Pancreas (tissue), 10 donors: ENCODE results near the gene SHISA2. TPM values are rescaled to one million over a fixed set of nuclear protein-coding genes. Genes with fewer than 3 reads are reported as not detected.

ENCODE experiments used
- ATAC-seq, 4 donors: fragments of 200-7000 bp; cut with Tn5 transposase; one replicate each; pipeline versions ENCODE4 v1.8.0 to v1.9.1; 2020; ENCODE audit warnings: mild to moderate bottlenecking in 4 of 4, moderate library complexity in 4 of 4
- DNase-seq, 6 donors: peaks; one replicate each; pipeline ENCODE4 v3.0.0-alpha.2; 2020
- FAIRE-seq: peaks from 2 replicates; lab custom pipeline; 2012; peaks lifted over from hg19 to GRCh38; lab: Jason Lieb, UNC
- H3K27ac ChIP-seq, 4 donors: fragments of 200-600 bp; sonication (generic); 1 replicate in 3 of 4; 2 replicates in 1 of 4; pipeline versions ENCODE4 v1.5.0 to v1.8.0; 2020
- H3K27me3 ChIP-seq, 4 donors: fragments of 200-600 bp; one replicate each; pipeline ENCODE4 v1.8.0; 2021
- H3K36me3 ChIP-seq, 3 donors: fragments of 200-600 bp; sonication (generic) in 1 of 3; one replicate each; pipeline versions ENCODE4 v1.5.0 to v1.8.0; 2020 to 2021
- H3K4me1 ChIP-seq, 3 donors: fragments of 200-600 bp; one replicate each; pipeline ENCODE4 v1.8.0; 2021
- H3K4me3 ChIP-seq, 4 donors: fragments of 200-600 bp; sonication (generic) in 2 of 4; one replicate each; pipeline versions ENCODE4 v1.5.0 to v1.8.0; 2020 to 2021
- H3K9me3 ChIP-seq, 4 donors: fragments of 200-600 bp; one replicate each; pipeline ENCODE4 v1.8.0; 2021
- CTCF ChIP-seq, 4 donors: fragments of 200-600 bp; sonication (generic) in 3 of 4; IDR thresholded peaks; one replicate each; pipeline versions ENCODE4 v1.5.0 to v1.8.0; 2021; ENCODE audit warnings: antibody characterized with exemption in 4 of 4
- WGBS, 2 donors: extraction: QIAGEN DNeasy Blood & Tissue Kit; methylation state at CpG; one replicate each; pipeline ENCODE4 v1.1.7; 2013; 5-methylcytosine and 5-hydroxymethylcytosine counted together
- intact Hi-C, 3 donors: fragments of 100-400 bp; cut with DNase I; formaldehyde crosslinking; loops; one replicate each; pipeline versions ENCODE4 v1.11.1 to v1.14.2; 2022
- polyA plus RNA-seq, 2 donors: library from polyadenylated mRNA; stranded (reverse); fragments of 200-250 nt; gene quantifications; one replicate each; pipeline ENCODE4 v1.2.3, GENCODE V29; 2013
- total RNA-seq, 6 donors: library from RNA; stranded (reverse); fragmentation: NEBNext Ultra II Directional in 4 of 6; extraction: Animal tissue kit (Norgen Biotek cat#: 25700) in 4 of 6; gene quantifications; one replicate each; pipeline versions ENCODE4 v1.2.1 to v1.2.4, GENCODE V29; 2021 to 2023
- donor health status: healthy with polysubstance abuse.
- donor health status: DM: no; HTN: no; CAD: no; lungs with moderate emphysema.
- donor health status: DM: no; HTN: no; CAD: no.
- donor health status: control.
- donor health status: control.
- donor health status: Bipolar disorder and iron deficiency.
- donor health status: DM: yes; HTN: yes; CAD: no.
- donor health status: DM: no; HTN: no; CAD: no.
- donor health status: DM: no; HTN: no; CAD: no.
- donor health status: DM: yes; HTN: yes; CAD: no.

SHISA2 gene
- total and polyA plus RNA-seq, 8 donors = 0.23 to 0.98 (median 0.42) TPM

GRCh38 chr13:26017196-26017921 is 34.5 kb downstream of the SHISA2 start:
- Histone ChIP-seq H3K36me3 (no peaks in the 10 kb centered on the region), H3K27me3 (no peaks in the 10 kb centered on the region), H3K27ac (peak overlapping the region in 1 of 4 donors; percentile 23), H3K9me3 (no peaks in the 10 kb centered on the region), H3K4me1 (peaks cover 0 to 9% (median 1%) of the 10 kb centered on the region in 3 donors), H3K4me3 (no peak overlapping the region)
- FAIRE-seq (no peak), ATAC-seq (peak in 3 of 4 donors; percentile 24 to 51 (median 31)), DNase-seq (no peak)
- intact Hi-C loops = no loop called here
- 46 to 47% methylated on average over 9 of the region's 9 CpGs for WGBS, 2 donors
- TF ChIP-seq CTCF (IDR thresholded peaks at IDR 0.05) = no peak

GRCh38 chr13:26016189-26016588 is 35.6 kb downstream of the SHISA2 start:
- Histone ChIP-seq H3K9me3 (no peaks in the 10 kb centered on the region), H3K4me3 (no peak overlapping the region), H3K27me3 (no peaks in the 10 kb centered on the region), H3K27ac (no peak overlapping the region), H3K36me3 (no peaks in the 10 kb centered on the region), H3K4me1 (no peaks in the 10 kb centered on the region)
- WGBS, 2 donors = 80 to 89% methylated on average over 6 of the region's 6 CpGs
- no peak for TF ChIP-seq CTCF (IDR thresholded peaks at IDR 0.05)
- FAIRE-seq = no peak
- no peak for DNase-seq
- intact Hi-C loops = no loop called here
- no peak for ATAC-seq

GRCh38 chr13:26015271-26016125 is 36.3 kb downstream of the SHISA2 start:
- intact Hi-C loops = no loop called here
- Histone ChIP-seq H3K27me3 (no peaks in the 10 kb centered on the region), H3K36me3 (no peaks in the 10 kb centered on the region), H3K4me3 (no peak overlapping the region), H3K4me1 (no peaks in the 10 kb centered on the region), H3K27ac (no peak overlapping the region), H3K9me3 (no peaks in the 10 kb centered on the region)
- WGBS, 2 donors = 67 to 73% methylated on average over 10 of the region's 10 CpGs
- TF ChIP-seq CTCF (IDR thresholded peaks at IDR 0.05) = no peak
- ATAC-seq = no peak
- no peak for FAIRE-seq
- DNase-seq = no peak

- intact Hi-C loops = no loop called here
- no peaks in the 10 kb centered on the region for H3K4me1 ChIP-seq
- H3K4me3 ChIP-seq = no peak overlapping the region
- no peaks in the 10 kb centered on the region for H3K27me3 ChIP-seq
- 58 to 76% methylated on average over 9 of the region's 9 CpGs for WGBS, 2 donors
- H3K36me3 ChIP-seq = no peaks in the 10 kb centered on the region
- no peak overlapping the region for H3K27ac ChIP-seq
- no peak for TF ChIP-seq CTCF (IDR thresholded peaks at IDR 0.05)
- no peak for DNase-seq
- H3K9me3 ChIP-seq = no peaks in the 10 kb centered on the region
- no peak for ATAC-seq
- no peak for FAIRE-seq
Observed at GRCh38 chr13:26012995-26013394, 38.8 kb downstream of the SHISA2 start.
